Loucy (cell line): ENCODE measurements around the gene C1QTNF1.

Experiments
- EZH2phosphoT487 ChIP-seq: fragments of 200-600 bp; IDR thresholded peaks from 2 replicates; pipeline ENCODE4 v1.6.1; 2018; ENCODE audit warnings: antibody characterized with exemption, mild to moderate bottlenecking, moderate library complexity, borderline replicate concordance
- TF ChIP-seq, protein P1 (sequence below): fragments of 200-600 bp; sonication (generic); conservative IDR thresholded peaks from 2 replicates; pipeline ENCODE4 v1.5.1; 2014; ENCODE audit warnings: mild to moderate bottlenecking, antibody characterized with exemption, low read length

DNA sequence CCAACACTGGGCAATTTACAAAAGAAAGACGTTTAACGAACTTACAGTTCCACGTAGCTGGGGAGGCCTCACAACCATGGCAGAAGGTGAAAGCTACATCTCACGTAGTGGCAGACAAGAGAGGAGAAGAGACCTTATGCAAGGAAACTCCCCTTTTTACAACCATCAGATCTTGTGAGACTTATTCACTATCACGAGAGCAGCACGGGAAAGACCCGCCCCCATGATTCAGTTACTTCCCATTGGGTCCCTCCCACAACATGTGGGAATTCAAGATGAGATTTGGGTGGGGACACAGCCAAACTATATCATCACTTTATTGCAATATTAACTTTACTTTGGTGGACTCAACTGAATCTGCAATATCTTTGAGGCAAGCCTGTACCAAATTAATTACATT, 38.7 kb downstream of the C1QTNF1 start:
- TF ChIP-seq, protein P1, sequence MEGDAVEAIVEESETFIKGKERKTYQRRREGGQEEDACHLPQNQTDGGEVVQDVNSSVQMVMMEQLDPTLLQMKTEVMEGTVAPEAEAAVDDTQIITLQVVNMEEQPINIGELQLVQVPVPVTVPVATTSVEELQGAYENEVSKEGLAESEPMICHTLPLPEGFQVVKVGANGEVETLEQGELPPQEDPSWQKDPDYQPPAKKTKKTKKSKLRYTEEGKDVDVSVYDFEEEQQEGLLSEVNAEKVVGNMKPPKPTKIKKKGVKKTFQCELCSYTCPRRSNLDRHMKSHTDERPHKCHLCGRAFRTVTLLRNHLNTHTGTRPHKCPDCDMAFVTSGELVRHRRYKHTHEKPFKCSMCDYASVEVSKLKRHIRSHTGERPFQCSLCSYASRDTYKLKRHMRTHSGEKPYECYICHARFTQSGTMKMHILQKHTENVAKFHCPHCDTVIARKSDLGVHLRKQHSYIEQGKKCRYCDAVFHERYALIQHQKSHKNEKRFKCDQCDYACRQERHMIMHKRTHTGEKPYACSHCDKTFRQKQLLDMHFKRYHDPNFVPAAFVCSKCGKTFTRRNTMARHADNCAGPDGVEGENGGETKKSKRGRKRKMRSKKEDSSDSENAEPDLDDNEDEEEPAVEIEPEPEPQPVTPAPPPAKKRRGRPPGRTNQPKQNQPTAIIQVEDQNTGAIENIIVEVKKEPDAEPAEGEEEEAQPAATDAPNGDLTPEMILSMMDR = no peak
- no peak for TF ChIP-seq EZH2phosphoT487
